EL (cell line): ENCODE measurements around the gene SRGAP3.

ENCODE experiments used
- DNase-seq: peaks from one replicate; pipeline ENCODE4 v3.0.0-alpha.2; 2016

The SRGAP3 gene

GRCh38 chr3:9036404-9037131 lies 212.9 kb downstream of the SRGAP3 start:
- peak; percentile 3 for DNase-seq

- DNase-seq: no peak
Measured at GRCh38 chr3:9035961-9036360, 213.5 kb downstream of the SRGAP3 start.

GRCh38 chr3:9035473-9035872 lies 214.0 kb downstream of the SRGAP3 start:
- DNase-seq: no peak

- DNase-seq: no peak
Measured at GRCh38 chr3:9033867-9034266, 215.6 kb downstream of the SRGAP3 start.

- no peak for DNase-seq
Measured at GRCh38 chr3:9032231-9032777, 217.1 kb downstream of the SRGAP3 start.

- no peak for DNase-seq
Measured at GRCh38 chr3:9030034-9030433, 219.4 kb downstream of the SRGAP3 start.

- DNase-seq: peak; percentile 24
Measured at GRCh38 chr3:9028134-9028533, 221.3 kb downstream of the SRGAP3 start.

GRCh38 chr3:9026320-9027045 lies 223.0 kb downstream of the SRGAP3 start:
- DNase-seq: no peak

- DNase-seq: no peak
Measured at GRCh38 chr3:9024341-9024740, 225.1 kb downstream of the SRGAP3 start.

- no peak for DNase-seq
Measured at GRCh38 chr3:9023226-9023590, 226.2 kb downstream of the SRGAP3 start.

- DNase-seq: no peak
Measured at GRCh38 chr3:9022305-9023225, 226.9 kb downstream of the SRGAP3 start.

GRCh38 chr3:9021271-9022009 lies 228.0 kb downstream of the SRGAP3 start:
- DNase-seq: no peak

- no peak for DNase-seq
Measured at GRCh38 chr3:9020426-9020825, 229.0 kb downstream of the SRGAP3 start.

GRCh38 chr3:9019259-9019961 lies 230.0 kb downstream of the SRGAP3 start:
- no peak for DNase-seq

GRCh38 chr3:9015250-9015649 lies 234.2 kb downstream of the SRGAP3 start:
- DNase-seq: no peak

GRCh38 chr3:9013782-9014563 lies 235.5 kb downstream of the SRGAP3 start:
- DNase-seq: no peak

GRCh38 chr3:9012521-9012920 lies 236.9 kb downstream of the SRGAP3 start:
- DNase-seq: no peak

- DNase-seq: no peak
Measured at GRCh38 chr3:9009976-9010545, 239.4 kb downstream of the SRGAP3 start.

- DNase-seq: peak; percentile 26
Measured at GRCh38 chr3:9008550-9009255, 240.7 kb downstream of the SRGAP3 start.

- no peak for DNase-seq
Measured at GRCh38 chr3:9007928-9008327, 241.5 kb downstream of the SRGAP3 start.
